K562 (cell line): Measurements from ENCODE around the gene PGBD4. TPM values are rescaled to one million over a fixed set of nuclear protein-coding genes. Genes with fewer than 3 reads are reported as not detected.

Experiments
- ATAC-seq: fragments of 200-7000 bp; cut with Tn5 transposase; 3 replicates; pipeline ENCODE4 v1.9.1; 2020; ENCODE audit warnings: moderate library complexity
- BruUV-seq: library from RNA; stranded (reverse); fragments of 400-500 nt; replicated peaks from 2 replicates; lab custom pipeline; 2021; lab: Mats Ljungman, UMichigan
- CTCF ChIA-PET: fragments of 300-600 bp; formaldehyde crosslinking; extraction: SDS; loops from one replicate; lab custom pipeline; 2021; ENCODE audit warnings: low intra/inter-chr PET ratio; lab: Yijun Ruan, JAX
- POLR2A ChIA-PET: fragments of 300-600, 350-650 bp; sonication (Branson Sonifier 250); formaldehyde crosslinking; extraction: SDS; loops from one replicate; lab custom pipeline; 2021; ENCODE audit warnings: antibody characterized with exemption, inconsistent platforms; lab: Yijun Ruan, JAX
- DNase-seq, 4 experiments: peaks; one replicate each; pipeline versions ENCODE4 v3.0.0 to v3.0.0-alpha.2; 2011 to 2018; ENCODE audit warnings: low spot score in 3 of 4, mixed read lengths in 3 of 4; ENCODE audit errors: extremely low read depth in 1 of 4
- FAIRE-seq: peaks from 2 replicates; lab custom pipeline; 2011; peaks lifted over from hg19 to GRCh38; lab: Jason Lieb, UNC
- H2AFZ ChIP-seq: 2 replicates; pipeline ENCODE4 v1.6.0; 2011; ENCODE audit warnings: low read depth, low read length, control low read depth, inconsistent platforms
- H3K27ac ChIP-seq: fragments of 200-600 bp; 3 replicates; pipeline ENCODE4 v1.8.0; 2011; ENCODE audit warnings: low read depth, mild to moderate bottlenecking, control low read depth, inconsistent platforms, low read length, moderate library complexity, mixed read lengths; ENCODE audit errors: extremely low read depth
- H3K27me3 ChIP-seq, 2 experiments: fragments of 300-600 bp in 1 of 2; 2 replicates in 1 of 2; 3 replicates in 1 of 2; pipeline versions ENCODE4 v1.6.0 to v1.8.0; 2011; ENCODE audit warnings: inconsistent platforms in 2 of 2, low read length in 2 of 2, mild to moderate bottlenecking in 1 of 2, mixed read lengths in 1 of 2, moderate library complexity in 1 of 2; ENCODE audit not compliant: control insufficient read depth in 2 of 2, insufficient read depth in 2 of 2
- H3K36me3 ChIP-seq: fragments of 300-600 bp; 3 replicates; pipeline ENCODE4 v1.8.0; 2011; ENCODE audit warnings: mild to moderate bottlenecking, low read length, inconsistent platforms; ENCODE audit not compliant: control insufficient read depth, insufficient read depth
- H3K4me1 ChIP-seq, 2 experiments: fragments of 200-600 bp in 1 of 2; replicated peaks in 1 of 2; 2 replicates in 1 of 2; 3 replicates in 1 of 2; pipeline versions ENCODE4 v1.5.1 to v1.8.0; 2011; ENCODE audit warnings: inconsistent platforms in 2 of 2, low read length in 2 of 2, mild to moderate bottlenecking in 1 of 2, mixed read lengths in 1 of 2, moderate library complexity in 1 of 2; ENCODE audit not compliant: control insufficient read depth in 2 of 2, insufficient read depth in 2 of 2
- H3K4me2 ChIP-seq: 2 replicates; pipeline ENCODE4 v1.6.1; 2011; ENCODE audit warnings: low read length, control low read depth, inconsistent platforms, mixed read lengths; ENCODE audit not compliant: insufficient read depth
- H3K4me3 ChIP-seq: fragments of 200-600 bp; sonication (generic), shearing (Covaris generic); 2 replicates; pipeline ENCODE4 v1.5.1; 2016; ENCODE audit warnings: control low read depth, inconsistent platforms
- H3K79me2 ChIP-seq: fragments of 200-600 bp; 3 replicates; pipeline ENCODE4 v1.8.0; 2011; ENCODE audit warnings: low read length, inconsistent platforms; ENCODE audit not compliant: control insufficient read depth, insufficient read depth
- H3K9ac ChIP-seq, 2 experiments: 2 replicates each; pipeline versions ENCODE4 v1.6.0 to v1.6.1; 2011; ENCODE audit warnings: low read depth in 2 of 2, low read length in 2 of 2, control low read depth in 1 of 2, inconsistent platforms in 1 of 2, mild to moderate bottlenecking in 1 of 2, mixed read lengths in 1 of 2; ENCODE audit not compliant: insufficient read depth in 1 of 2
- H3K9me1 ChIP-seq: one replicate; pipeline ENCODE4 v1.6.0; 2011; ENCODE audit warnings: inconsistent platforms, mild to moderate bottlenecking, low read length, moderate library complexity; ENCODE audit not compliant: control insufficient read depth, insufficient read depth
- H3K9me3 ChIP-seq: replicated peaks from 2 replicates; pipeline ENCODE4 v1.5.1; 2011; ENCODE audit warnings: low read depth, low read length, inconsistent platforms; ENCODE audit not compliant: control insufficient read depth, insufficient read depth
- H4K20me1 ChIP-seq: replicated peaks from 2 replicates; pipeline ENCODE4 v1.6.1; 2011; ENCODE audit warnings: low read length, inconsistent platforms, mixed read lengths; ENCODE audit not compliant: control insufficient read depth, insufficient read depth
- ARID1B ChIP-seq: fragments of 450-650 bp; IDR thresholded peaks from 2 replicates; pipeline ENCODE4 v1.6.1; 2016; ENCODE audit warnings: antibody characterized with exemption, mild to moderate bottlenecking, inconsistent platforms
- DIDO1 ChIP-seq: fragments of 450-650 bp; IDR thresholded peaks from 2 replicates; pipeline ENCODE4 v1.6.1; 2016; ENCODE audit warnings: low read depth, missing biosample characterization, missing genetic modification characterization
- FOXP1 ChIP-seq: sonication (generic); formaldehyde crosslinking; IDR thresholded peaks from 2 replicates; pipeline ENCODE4 v1.8.0; 2022; ENCODE audit warnings: mild to moderate bottlenecking, missing genetic modification reagents
- GATA2 ChIP-seq: sonication (generic); formaldehyde crosslinking; IDR thresholded peaks from 2 replicates; pipeline ENCODE4 v1.4.0; 2020; ENCODE audit warnings: mild to moderate bottlenecking, missing genetic modification reagents
- HIVEP1 ChIP-seq: fragments of 250-450 bp; sonication (Bioruptor Pico); IDR thresholded peaks from 2 replicates; pipeline ENCODE4 v1.4.0; 2020; ENCODE audit warnings: mild to moderate bottlenecking
- MTA2 ChIP-seq: fragments of 450-650 bp; IDR thresholded peaks from 2 replicates; pipeline ENCODE4 v1.6.1; 2016; ENCODE audit warnings: low read depth
- MTA3 ChIP-seq: fragments of 450-650 bp; formaldehyde crosslinking; IDR thresholded peaks from 2 replicates; pipeline ENCODE4 v1.6.1; 2017; ENCODE audit warnings: mild to moderate bottlenecking, borderline replicate concordance
- RAD21 ChIP-seq, 2 experiments: fragments of 250-450 bp in 1 of 2; fragments of 450-650 bp in 1 of 2; sonication (Bioruptor Pico) in 1 of 2; formaldehyde crosslinking in 1 of 2; IDR thresholded peaks in 1 of 2; conservative IDR thresholded peaks in 1 of 2; 2 replicates each; pipeline versions ENCODE4 v1.4.0 to v1.8.0; 2020 to 2022; ENCODE audit warnings: mild to moderate bottlenecking in 2 of 2, moderate library complexity in 1 of 2
- ZNF316 ChIP-seq: fragments of 450-650 bp; IDR thresholded peaks from 2 replicates; pipeline ENCODE4 v1.6.1; 2016
- ZNF507 ChIP-seq: conservative IDR thresholded peaks from 2 replicates; pipeline ENCODE4 v1.6.1; 2017; ENCODE audit warnings: missing genetic modification characterization, missing compliant biosample characterization
- WGBS: fragments of 100-300 bp; shearing (Covaris generic); methylation state at CpG from one replicate; pipeline ENCODE4 v1.1.6; 2016; ENCODE audit warnings: low coverage, mixed read lengths; ENCODE audit not compliant: insufficient coverage; ENCODE audit errors: missing lambda C conversion rate; 5-methylcytosine and 5-hydroxymethylcytosine counted together
- in situ Hi-C: fragments of 300-500 bp; cut with MboI; formaldehyde crosslinking; loops from 4 replicates; pipeline ENCODE4 v1.15.0; 2018; ENCODE audit warnings: inconsistent platforms, mixed read lengths
- intact Hi-C: fragments of 100-400 bp; cut with micrococcal nuclease; formaldehyde crosslinking; loops from 2 replicates; pipeline ENCODE4 v1.14.2; 2022
- polyA plus RNA-seq, 8 experiments: library from polyadenylated mRNA; depleted of rRNA in 4 of 8; stranded (reverse) in 5 of 8; unstranded in 3 of 8; fragments of >200 nt; fragmentation: Nextera tagmentation in 2 of 8; fragmentation: Illumina TruSeq in 1 of 8; extraction: Ambion mirVana in 2 of 8; extraction: Trizol in 1 of 8; gene quantifications; 2 replicates each; pipeline versions ENCODE4 v1.2.1 to v1.2.3, GENCODE V29; 2011 to 2014; ENCODE audit warnings: inconsistent platforms in 1 of 8, missing spikeins in 1 of 8
- total RNA-seq, 7 experiments: library from RNA; depleted of rRNA in 6 of 7; stranded (reverse); fragments of >200 nt in 6 of 7; fragmentation: Illumina TruSeq in 2 of 7; extraction: Trizol in 2 of 7; gene quantifications; 2 replicates each; pipeline versions ENCODE4 v1.2.1 to v1.2.3, GENCODE V29; 2011 to 2021; ENCODE audit warnings: low replicate concordance in 1 of 7
- TF ChIP-seq, protein P1 (sequence below): fragments of 250-450 bp; sonication (Bioruptor Pico); IDR thresholded peaks from 2 replicates; pipeline ENCODE4 v1.6.1; 2021; ENCODE audit warnings: mild to moderate bottlenecking

PGBD4 gene
- total and polyA plus RNA-seq, 9 of the 15 experiments (the other 6 are each of a cell fraction or from before 2014, with no cell fraction given), result 2.1 to 4.9 (median 2.7) TPM

GRCh38 chr15:34076785-34077184, 25.1 kb upstream of the PGBD4 start (continued):
- TF ChIP-seq ARID1B (0 out of 2 replicates have a peak, but pooled peaks have one; percentile 12), RAD21 (CRISPR knock-in tag; conservative IDR thresholded peaks at IDR 0.05 in 1 of 2, IDR thresholded peaks at IDR 0.05 in 1 of 2) (no peak), MTA2 (no peak), ZNF507 (tag) (no peak), HIVEP1 (no peak), FOXP1 (CRISPR knock-in tag) (no peak), MTA3 (no peak), DIDO1 (tag) (no peak)
- TF ChIP-seq, protein P1, sequence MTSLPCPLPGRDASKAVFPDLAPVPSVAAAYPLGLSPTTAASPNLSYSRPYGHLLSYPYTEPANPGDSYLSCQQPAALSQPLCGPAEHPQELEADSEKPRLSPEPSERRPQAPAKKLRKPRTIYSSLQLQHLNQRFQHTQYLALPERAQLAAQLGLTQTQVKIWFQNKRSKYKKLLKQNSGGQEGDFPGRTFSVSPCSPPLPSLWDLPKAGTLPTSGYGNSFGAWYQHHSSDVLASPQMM (CRISPR knock-in tag), result no peak

- H3K36me3 ChIP-seq, result peaks cover 6% of the 10 kb centered on the region; the same call in 1 of the 3 replicates
- TF ChIP-seq GATA2 (CRISPR knock-in tag) (no peak), ZNF316 (peak; percentile 65)
- ATAC-seq (no peak), DNase-seq (no peak), FAIRE-seq (peak; percentile 42)
- H3K4me2 ChIP-seq, result no peak overlapping the region
- no peaks in the 10 kb centered on the region for H3K79me2 ChIP-seq
- no TSS peak for BruUV-seq
- WGBS, result 70% methylated on average over 3 of the region's 3 CpGs
- H3K9ac ChIP-seq, result no peak overlapping the region
- H3K9me1 ChIP-seq, result no peaks in the 10 kb centered on the region
- no peak overlapping the region for H3K27ac ChIP-seq
- H3K4me3 ChIP-seq, result no peak overlapping the region
- POLR2A ChIA-PET, result interaction anchor here (0.6 to 1.5 kb wide), 3 partner anchors 13 to 131 kb away, joined by 3 to 4 read pairs (median 4); partner anchors contain the start of genes EMC7, KATNBL1 and PGBD4
- CTCF ChIA-PET, result no interaction called here
- no peak overlapping the region for H2AFZ ChIP-seq
- in situ Hi-C loops (no loop called here), intact Hi-C loops (no loop called here)
- no peaks in the 10 kb centered on the region for H4K20me1 ChIP-seq
- no peaks in the 10 kb centered on the region for H3K9me3 ChIP-seq
- peaks cover 0 to 9% of the 10 kb centered on the region in 2 experiments; a peak in 3 of 5 replicates for H3K4me1 ChIP-seq
- no peaks in the 10 kb centered on the region for H3K27me3 ChIP-seq
Observed at GRCh38 chr15:34078900-34079299, 23.0 kb upstream of the PGBD4 start.
